Activated T-helper 1 cell treated with anti-CD3 and anti-CD28 coated beads, Interleukin-2, amount 50 U/mL, for 16 hours (primary cell): ENCODE measurements around the gene TBC1D21.

Source experiments
- DNase-seq, 2 donors: peaks; one replicate each; pipeline ENCODE4 v3.0.0-alpha.2; 2020; ENCODE audit warnings: low read depth in 1 of 2, low spot score in 1 of 2

TBC1D21 gene

GRCh38 chr15:73888224-73889041 lies 15.1 kb downstream of the TBC1D21 start:
- DNase-seq: no peak

GRCh38 chr15:73889053-73889761 lies 15.8 kb downstream of the TBC1D21 start:
- no peak for DNase-seq

GRCh38 chr15:73889762-73890124 lies 16.4 kb downstream of the TBC1D21 start:
- no peak for DNase-seq

- no peak for DNase-seq
These were observed 18.3 kb downstream of the TBC1D21 start for GRCh38 chr15:73891328-73892315.

- DNase-seq: no peak
These were observed 19.3 kb downstream of the TBC1D21 start for GRCh38 chr15:73892446-73893226.

- no peak for DNase-seq
These were observed 20.9 kb downstream of the TBC1D21 start for GRCh38 chr15:73894133-73894814.

GRCh38 chr15:73897441-73898261 lies 24.3 kb downstream of the TBC1D21 start:
- DNase-seq: peak in 1 of 2 donors; percentile 25

GRCh38 chr15:73899197-73900094 lies 26.1 kb downstream of the TBC1D21 start:
- DNase-seq: no peak

- DNase-seq: no peak
These were observed 26.8 kb downstream of the TBC1D21 start for GRCh38 chr15:73900095-73900712.

- DNase-seq: no peak
These were observed 27.9 kb downstream of the TBC1D21 start for GRCh38 chr15:73901126-73901810.

- DNase-seq: no peak
These were observed 29.0 kb downstream of the TBC1D21 start for GRCh38 chr15:73902121-73903020.

GRCh38 chr15:73904026-73904815 lies 30.9 kb downstream of the TBC1D21 start:
- DNase-seq: no peak

GRCh38 chr15:73905225-73905827 lies 32.0 kb downstream of the TBC1D21 start:
- no peak for DNase-seq

GRCh38 chr15:73906346-73907034 lies 33.1 kb downstream of the TBC1D21 start:
- no peak for DNase-seq
